Mesothelial cell of epicardium (in vitro differentiated cells): Measurements from ENCODE around the gene MYO18A. TPM values are rescaled to one million over a fixed set of nuclear protein-coding genes. Genes with fewer than 3 reads are reported as not detected.

Source experiments
- DNase-seq, 2 experiments: peaks; one replicate each; pipeline ENCODE4 v3.0.0; 2021; ENCODE audit warnings: low spot score in 2 of 2; ENCODE audit not compliant: unreplicated experiment in 2 of 2
- H3K27ac Mint-ChIP-seq: 2 replicates; pipeline ENCODE4 v1.8.0; 2021; ENCODE audit warnings: mixed read lengths
- H3K27me3 Mint-ChIP-seq: 2 replicates; pipeline ENCODE4 v1.8.0; 2021; ENCODE audit warnings: low read depth, mixed read lengths
- H3K36me3 Mint-ChIP-seq: 2 replicates; pipeline ENCODE4 v1.8.0; 2021; ENCODE audit warnings: mixed read lengths
- H3K4me1 Mint-ChIP-seq: 2 replicates; pipeline ENCODE4 v1.8.0; 2021; ENCODE audit warnings: mixed read lengths
- H3K4me3 Mint-ChIP-seq: 2 replicates; pipeline ENCODE4 v1.8.0; 2021; ENCODE audit warnings: mild to moderate bottlenecking, moderate library complexity, mixed read lengths
- H3K9me3 Mint-ChIP-seq: 2 replicates; pipeline ENCODE4 v1.8.0; 2021; ENCODE audit warnings: mixed read lengths
- CTCF ChIP-seq: fragments of 200-600 bp; sonication (generic); IDR thresholded peaks from one replicate; pipeline ENCODE4 v1.5.0; 2021; ENCODE audit warnings: antibody characterized with exemption; ENCODE audit not compliant: unreplicated experiment
- total RNA-seq: library from RNA; stranded (reverse); gene quantifications from 3 replicates; pipeline ENCODE4 v1.2.1, GENCODE V29; 2021

The MYO18A gene
- total RNA-seq, 1 donor from 2014 or later = 58.4 TPM

GRCh38 chr17:29190592-29191207 lies 10.5 kb upstream of the MYO18A start:
- H3K4me1 Mint-ChIP-seq = no peaks in the 10 kb centered on the region
- no peak overlapping the region for H3K4me3 Mint-ChIP-seq
- H3K27me3 Mint-ChIP-seq = peaks cover 13% of the 10 kb centered on the region
- no peak overlapping the region for H3K27ac Mint-ChIP-seq
- no peak for DNase-seq
- TF ChIP-seq CTCF = no peak
- H3K36me3 Mint-ChIP-seq = no peaks in the 10 kb centered on the region
- no peaks in the 10 kb centered on the region for H3K9me3 Mint-ChIP-seq

GRCh38 chr17:29190039-29190438 lies 9.8 kb upstream of the MYO18A start:
- no peak for DNase-seq
- Mint-ChIP-seq H3K36me3 (no peaks in the 10 kb centered on the region), H3K4me1 (no peaks in the 10 kb centered on the region), H3K4me3 (no peak overlapping the region), H3K27me3 (peaks cover 13% of the 10 kb centered on the region), H3K9me3 (no peaks in the 10 kb centered on the region), H3K27ac (no peak overlapping the region)
- TF ChIP-seq CTCF = no peak

DNA sequence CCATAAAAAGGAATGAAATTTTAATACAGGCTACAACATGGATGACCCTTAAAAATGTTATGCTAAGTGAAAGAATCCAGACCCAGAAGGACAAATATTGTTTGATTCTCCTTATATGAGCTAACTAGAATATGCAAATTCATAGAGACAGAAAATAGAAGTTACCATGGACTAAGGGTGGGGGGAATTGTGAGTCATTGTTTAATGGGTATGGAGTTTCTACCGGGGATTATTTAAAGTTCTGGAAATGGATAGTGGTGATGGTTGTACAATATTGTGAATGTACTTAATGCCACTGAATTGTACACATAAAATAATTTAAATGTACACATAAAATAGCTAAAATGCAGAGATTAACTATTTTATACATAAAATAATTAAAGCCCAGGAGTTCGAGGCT lies 9.2 kb upstream of the MYO18A start:
- Mint-ChIP-seq H3K27ac (no peak overlapping the region), H3K36me3 (no peaks in the 10 kb centered on the region), H3K4me3 (no peak overlapping the region)

DNA sequence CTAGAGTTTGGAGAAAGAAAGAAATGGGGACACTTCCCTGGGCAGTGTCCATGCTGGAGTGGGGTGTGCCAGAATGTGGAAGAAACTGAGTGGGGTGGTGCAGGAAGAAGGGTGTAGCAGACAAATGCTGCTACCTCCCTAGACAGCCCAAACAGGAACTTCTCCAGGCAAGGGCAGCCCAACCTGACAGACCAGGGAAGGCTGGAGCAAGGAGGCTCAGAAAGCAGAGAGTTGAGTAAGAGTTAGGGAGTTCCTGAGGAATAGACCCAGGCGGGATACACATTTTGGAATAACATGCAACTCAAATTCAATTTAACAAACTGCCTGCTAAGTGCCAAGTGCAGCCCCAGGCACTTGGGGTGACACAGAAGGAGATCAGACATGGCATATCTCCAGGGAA lies 1.0 kb upstream of the MYO18A start:
- H3K27me3 Mint-ChIP-seq = peaks cover 8% of the 10 kb centered on the region
- peaks cover 3% of the 10 kb centered on the region for H3K36me3 Mint-ChIP-seq
- peaks cover 32% of the 10 kb centered on the region for H3K4me1 Mint-ChIP-seq
- peaks cover 11% of the 10 kb centered on the region for H3K9me3 Mint-ChIP-seq
- peak overlapping the region; percentile 63 for H3K4me3 Mint-ChIP-seq
- no peak for TF ChIP-seq CTCF
- no peak for DNase-seq
- no peak overlapping the region for H3K27ac Mint-ChIP-seq

More for the DNA sequence above, 9.2 kb upstream of the MYO18A start:
- no peak for TF ChIP-seq CTCF
- Mint-ChIP-seq H3K4me1 (no peaks in the 10 kb centered on the region), H3K27me3 (peaks cover 13% of the 10 kb centered on the region), H3K9me3 (no peaks in the 10 kb centered on the region)
- no peak for DNase-seq

GRCh38 chr17:29180788-29181160 lies 576 bp upstream of the MYO18A start:
- H3K4me3 Mint-ChIP-seq = peak overlapping the region; percentile 63
- H3K36me3 Mint-ChIP-seq = peaks cover 3% of the 10 kb centered on the region
- peaks cover 8% of the 10 kb centered on the region for H3K27me3 Mint-ChIP-seq
- H3K4me1 Mint-ChIP-seq = peaks cover 36% of the 10 kb centered on the region
- no peak for DNase-seq
- peaks cover 11% of the 10 kb centered on the region for H3K9me3 Mint-ChIP-seq
- no peak for TF ChIP-seq CTCF
- peak overlapping the region; percentile 67 for H3K27ac Mint-ChIP-seq
